K562 (cell line): ENCODE measurements around the gene MRPL40. TPM values are rescaled to one million over a fixed set of nuclear protein-coding genes. Genes with fewer than 3 reads are reported as not detected.
A peak's percentile ranks its signal among the peaks of the same experiment; 100 is the strongest.

Experiments used
- ATF3 ChIP-seq, 2 experiments: fragments of 450-650 bp in 1 of 2; sonication (generic) in 1 of 2; formaldehyde crosslinking in 1 of 2; IDR thresholded peaks in 1 of 2; conservative IDR thresholded peaks in 1 of 2; 2 replicates each; pipeline versions ENCODE4 v1.6.1 to v1.8.1; 2016 to 2023; ENCODE audit warnings: mild to moderate bottlenecking in 2 of 2, moderate library complexity in 2 of 2, inconsistent platforms in 1 of 2, missing genetic modification reagents in 1 of 2
- CBX1 ChIP-seq: sonication (generic); IDR thresholded peaks from 2 replicates; pipeline ENCODE4 v1.6.1; 2016; ENCODE audit warnings: antibody characterized with exemption, low read depth, mild to moderate bottlenecking
- CREB1 ChIP-seq, 2 experiments: sonication (generic) in 1 of 2; formaldehyde crosslinking in 1 of 2; IDR thresholded peaks; 2 replicates each; pipeline versions ENCODE4 v1.6.1 to v1.8.0; 2012 to 2022; ENCODE audit warnings: inconsistent platforms in 1 of 2, mild to moderate bottlenecking in 1 of 2, missing genetic modification reagents in 1 of 2, moderate library complexity in 1 of 2
- DACH1 ChIP-seq: fragments of 450-650 bp; IDR thresholded peaks from 2 replicates; pipeline ENCODE4 v1.6.1; 2018; ENCODE audit not compliant: partially characterized antibody
- GTF2F1 ChIP-seq: IDR thresholded peaks from 2 replicates; pipeline ENCODE4 v1.6.1; 2011; ENCODE audit warnings: low read depth, low read length, improper control_type of control experiment
- HMGN3 ChIP-seq: IDR thresholded peaks from 2 replicates; pipeline ENCODE4 v1.6.1; 2011; ENCODE audit warnings: borderline replicate concordance, low read depth, mild to moderate bottlenecking, mixed read lengths, low read length; ENCODE audit not compliant: insufficient read length; ENCODE audit errors: extremely low read depth
- HOXB6 ChIP-seq: fragments of 250-450 bp; sonication (Bioruptor Pico); IDR thresholded peaks from 2 replicates; pipeline ENCODE4 v1.5.1; 2022; ENCODE audit warnings: mild to moderate bottlenecking, borderline replicate concordance
- MAFF ChIP-seq: IDR thresholded peaks from 2 replicates; pipeline ENCODE4 v1.6.1; 2012; ENCODE audit warnings: low read length, improper control_type of control experiment
- MED1 ChIP-seq: sonication (generic); formaldehyde crosslinking; IDR thresholded peaks from 2 replicates; pipeline ENCODE4 v1.8.1; 2023; ENCODE audit warnings: missing genetic modification reagents, borderline replicate concordance
- MTA3 ChIP-seq: fragments of 450-650 bp; formaldehyde crosslinking; IDR thresholded peaks from 2 replicates; pipeline ENCODE4 v1.6.1; 2017; ENCODE audit warnings: mild to moderate bottlenecking, borderline replicate concordance
- NR4A1 ChIP-seq, 2 experiments: fragments of 250-450 bp in 1 of 2; fragments of 450-650 bp in 1 of 2; sonication (Bioruptor Pico) in 1 of 2; IDR thresholded peaks; 2 replicates each; pipeline versions ENCODE4 v1.4.0 to v1.6.1; 2016 to 2020; ENCODE audit warnings: mild to moderate bottlenecking in 2 of 2, missing compliant biosample characterization in 1 of 2, missing genetic modification characterization in 1 of 2, moderate library complexity in 1 of 2
- SFPQ ChIP-seq: fragments of 200-400 bp; formaldehyde crosslinking; IDR thresholded peaks from 2 replicates; pipeline ENCODE4 v1.6.1; 2017; ENCODE audit warnings: mild to moderate bottlenecking, low read depth, low read length, moderate library complexity
- XRCC4 ChIP-seq: IDR thresholded peaks from one replicate; pipeline ENCODE4 v1.6.1; 2011; ENCODE audit not compliant: insufficient read depth, insufficient read length; ENCODE audit errors: extremely low read depth
- ZBTB8A ChIP-seq: fragments of 450-650 bp; IDR thresholded peaks from 2 replicates; pipeline ENCODE4 v1.6.1; 2018; ENCODE audit warnings: mild to moderate bottlenecking, moderate library complexity; ENCODE audit not compliant: partially characterized antibody
- ZNF217 ChIP-seq: sonication (generic); formaldehyde crosslinking; IDR thresholded peaks from 2 replicates; pipeline ENCODE4 v1.8.0; 2022; ENCODE audit warnings: mild to moderate bottlenecking, missing genetic modification reagents
- ZNF263 ChIP-seq: sonication (generic); formaldehyde crosslinking; IDR thresholded peaks from 2 replicates; pipeline ENCODE4 v1.8.0; 2022; ENCODE audit warnings: mild to moderate bottlenecking, missing genetic modification reagents, borderline replicate concordance
- ZNF584 ChIP-seq: fragments of 200-800 bp; sonication (Bioruptor generic); IDR thresholded peaks from 2 replicates; pipeline ENCODE4 v1.6.1; 2016; ENCODE audit warnings: low read depth, mild to moderate bottlenecking, missing genetic modification characterization, missing compliant biosample characterization
- ZNF644 ChIP-seq: fragments of 200-800 bp; sonication (Bioruptor generic); IDR thresholded peaks from 2 replicates; pipeline ENCODE4 v1.6.1; 2016; ENCODE audit warnings: low read depth, missing genetic modification characterization, missing compliant biosample characterization
- ZNF707 ChIP-seq: fragments of 250-450 bp; sonication (Bioruptor Pico); conservative IDR thresholded peaks from 2 replicates; pipeline ENCODE4 v1.8.0; 2022; ENCODE audit warnings: inconsistent platforms, mild to moderate bottlenecking, moderate library complexity
- ZNF740 ChIP-seq, 3 experiments: fragments of 200-800 bp in 1 of 3; sonication (Bioruptor generic) in 1 of 3; sonication (generic) in 1 of 3; formaldehyde crosslinking in 1 of 3; IDR thresholded peaks; 2 replicates each; pipeline versions ENCODE4 v1.6.1 to v1.8.0; 2016 to 2022; ENCODE audit warnings: mild to moderate bottlenecking in 2 of 3, missing compliant biosample characterization in 2 of 3, missing genetic modification characterization in 2 of 3, missing genetic modification reagents in 1 of 3
- polyA plus RNA-seq, 8 experiments: library from polyadenylated mRNA; depleted of rRNA in 4 of 8; stranded (reverse) in 5 of 8; unstranded in 3 of 8; fragments of >200 nt; fragmentation: Nextera tagmentation in 2 of 8; fragmentation: Illumina TruSeq in 1 of 8; extraction: Ambion mirVana in 2 of 8; extraction: Trizol in 1 of 8; gene quantifications; 2 replicates each; pipeline versions ENCODE4 v1.2.1 to v1.2.3, GENCODE V29; 2011 to 2014; ENCODE audit warnings: inconsistent platforms in 1 of 8, missing spikeins in 1 of 8
- total RNA-seq, 7 experiments: library from RNA; depleted of rRNA in 6 of 7; stranded (reverse); fragments of >200 nt in 6 of 7; fragmentation: Illumina TruSeq in 2 of 7; extraction: Trizol in 2 of 7; gene quantifications; 2 replicates each; pipeline versions ENCODE4 v1.2.1 to v1.2.3, GENCODE V29; 2011 to 2021; ENCODE audit warnings: low replicate concordance in 1 of 7

Gene MRPL40
- total and polyA plus RNA-seq, 9 of the 15 experiments (the other 6 are each of a cell fraction or from before 2014, with no cell fraction given) = 132 to 652 (median 208) TPM

- TF ChIP-seq ZNF707 (0 out of 2 replicates have a peak, but pooled peaks have one; percentile 17), ZNF263 (CRISPR knock-in tag) (no peak), CREB1 (IDR thresholded peaks at IDR 0.05) (no peak), CREB1 (CRISPR knock-in tag; IDR thresholded peaks at IDR 0.05) (no peak), ZNF644 (tag) (no peak), NR4A1 (CRISPR knock-in tag; IDR thresholded peaks at IDR 0.05) (no peak), NR4A1 (tag; IDR thresholded peaks at IDR 0.05) (peak; percentile 63; the same call in 1 of the 2 replicates), XRCC4 (no peak), MED1 (CRISPR knock-in tag) (no peak), DACH1 (no peak), ZNF584 (no peak), ZNF740 (CRISPR knock-in tag; IDR thresholded peaks at IDR 0.05) (no peak), ZNF740 (tag; IDR thresholded peaks at IDR 0.05) (no peak), ZBTB8A (no peak), HMGN3 (no peak), SFPQ (no peak), CBX1 (no peak), ZNF217 (no peak), HOXB6 (CRISPR knock-in tag) (0 out of 2 replicates have a peak, but pooled peaks have one; percentile 45), MTA3 (no peak), ATF3 (IDR thresholded peaks at IDR 0.05) (no peak), ATF3 (CRISPR knock-in tag; conservative IDR thresholded peaks at IDR 0.05) (peak; percentile 28), GTF2F1 (0 out of 2 replicates have a peak, but pooled peaks have one; percentile 67), MAFF (0 out of 2 replicates have a peak, but pooled peaks have one; percentile 0)
These were observed 15.8 kb downstream of the MRPL40 start (continued) for GRCh38 chr22:19448076-19448607.
